GM12801 (cell line): ENCODE results near the gene PRRX1.

Experiments
- CTCF ChIP-seq: IDR thresholded peaks from one replicate; pipeline ENCODE4 v1.5.1; 2011; ENCODE audit warnings: control low read depth; ENCODE audit not compliant: insufficient read length; ENCODE audit errors: extremely low read depth

The PRRX1 gene

GRCh38 chr1:170666541-170667254 is 2.8 kb downstream of the PRRX1 start:
- no peak for TF ChIP-seq CTCF

DNA sequence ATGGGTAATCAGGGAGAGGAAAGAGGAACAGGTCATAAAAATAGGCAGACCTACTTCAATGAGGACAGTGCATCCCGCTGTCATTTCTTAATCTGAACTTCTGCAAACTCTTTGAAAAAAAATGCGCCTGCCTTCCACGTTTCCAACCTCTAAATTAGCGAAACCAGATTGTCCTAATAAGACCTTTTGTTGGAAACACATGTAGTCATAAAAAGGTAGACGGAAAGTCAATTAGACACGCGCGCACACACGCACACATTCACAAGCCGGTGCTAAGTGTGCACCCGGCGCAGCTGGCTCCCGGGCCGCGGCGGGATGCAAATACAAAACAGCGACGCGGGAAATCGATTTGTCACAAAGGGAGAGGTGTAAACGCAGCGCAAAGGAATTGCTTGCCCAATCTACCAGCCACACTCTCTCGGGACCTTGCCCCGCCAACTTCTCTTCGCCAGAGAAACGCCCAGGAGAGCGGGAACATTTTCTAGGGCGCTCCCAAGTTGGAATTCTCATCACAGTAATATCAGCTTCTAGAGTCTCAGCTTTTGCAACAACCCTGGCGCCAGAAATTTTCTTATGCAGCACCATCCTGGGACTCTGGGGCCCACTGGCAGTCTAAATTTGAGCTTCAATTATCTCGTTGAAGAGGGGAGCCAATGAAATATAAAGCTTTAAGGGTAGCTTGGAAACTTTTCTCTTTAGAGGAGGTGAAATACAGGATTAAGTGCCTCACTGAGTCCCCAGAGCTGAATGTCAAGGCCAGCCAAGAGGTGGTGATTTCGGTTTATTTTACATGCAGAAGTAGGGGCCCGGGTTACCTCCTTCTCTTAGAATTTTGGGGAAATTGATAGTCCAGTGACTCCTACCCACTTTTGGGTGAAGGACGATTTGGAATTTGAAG is 4.5 kb downstream of the PRRX1 start:
- no peak for TF ChIP-seq CTCF

DNA sequence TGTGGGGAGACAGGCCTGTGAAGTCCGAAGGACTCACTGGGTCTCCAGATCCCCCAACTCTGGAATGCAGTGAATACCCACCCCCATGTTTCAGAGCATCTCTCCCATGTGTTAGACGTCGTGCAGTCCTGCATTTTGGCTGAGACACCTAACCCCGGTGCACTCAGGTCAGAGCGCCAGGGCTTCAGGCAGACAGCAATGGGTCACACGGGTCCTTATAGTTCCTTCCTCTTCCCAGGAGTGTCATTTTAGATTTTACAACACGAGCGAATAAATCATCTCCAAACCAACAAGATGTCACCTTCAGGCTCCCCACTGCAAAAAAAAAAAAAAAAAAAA is 5.1 kb downstream of the PRRX1 start:
- TF ChIP-seq CTCF = no peak

GRCh38 chr1:170669586-170670530 is 5.9 kb downstream of the PRRX1 start:
- TF ChIP-seq CTCF = no peak

DNA sequence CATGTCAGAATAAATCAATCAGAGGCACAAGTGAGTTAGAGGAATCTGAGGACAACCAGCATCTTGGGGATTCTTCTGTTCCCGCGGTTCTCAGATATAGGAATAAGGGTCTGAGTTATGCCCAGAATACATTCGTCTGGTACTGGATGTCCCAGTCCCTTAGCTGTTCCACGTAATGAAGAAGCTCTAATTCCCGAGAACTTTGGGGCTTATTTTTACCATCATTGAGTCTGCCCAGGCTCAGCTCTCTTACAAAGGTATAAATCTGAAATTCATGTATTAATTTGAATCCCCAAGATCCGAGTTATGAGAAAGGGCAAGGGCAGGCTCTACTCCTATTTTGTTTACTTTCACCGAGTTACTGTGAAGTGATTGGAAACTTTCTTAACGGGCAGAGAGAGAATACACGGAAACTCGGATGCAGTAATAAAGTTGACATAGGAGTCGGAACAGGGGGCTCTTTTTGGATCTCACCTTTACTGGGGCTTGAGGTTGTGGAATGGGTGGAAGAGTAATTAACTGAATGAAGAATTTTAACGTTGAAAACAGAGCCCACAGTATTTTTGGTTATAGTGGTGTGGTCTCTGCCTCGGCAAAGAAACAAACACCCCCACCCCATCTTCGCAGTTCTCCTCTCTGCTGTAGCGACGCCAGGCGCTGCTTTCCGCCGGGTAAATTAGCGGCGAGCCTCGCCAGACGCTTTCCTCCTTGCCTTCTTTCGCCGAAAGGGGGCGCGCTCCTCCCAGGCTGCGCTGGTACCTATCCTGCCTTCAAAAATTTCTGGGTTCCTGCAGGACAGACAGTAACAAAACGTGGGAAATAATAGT is 7.1 kb downstream of the PRRX1 start:
- TF ChIP-seq CTCF = no peak

DNA sequence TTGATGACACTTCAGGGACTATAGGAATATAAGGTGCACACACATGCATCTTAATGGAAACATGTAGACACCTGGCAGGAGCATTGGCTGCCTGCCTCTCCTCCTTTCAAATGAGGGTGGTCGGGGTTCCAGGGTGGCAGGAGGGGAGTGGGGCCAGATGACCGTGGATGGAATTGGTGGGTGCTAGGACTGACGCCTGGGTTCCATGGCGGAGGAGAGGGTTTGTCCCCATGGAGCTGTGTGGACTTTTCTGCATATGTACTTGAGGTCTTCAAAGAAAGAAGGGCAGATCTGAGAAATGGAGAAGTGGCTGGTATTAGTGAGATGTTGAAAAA is 7.7 kb downstream of the PRRX1 start:
- no peak for TF ChIP-seq CTCF
